Measurements from ENCODE around the gene KIF26B. TPM values are rescaled to one million over a fixed set of nuclear protein-coding genes. Genes with fewer than 3 reads are reported as not detected.

KIF26B gene
- total RNA-seq, 1 experiment from 2014 or later = 2.1 TPM

- DNase-seq (ENCODE audit: low spot score) = no peak
Measured at GRCh38 chr1:245132771-245133170, 22.0 kb upstream of the KIF26B start.

GRCh38 chr1:245133995-245134715, 20.6 kb upstream of the KIF26B start:
- DNase-seq (ENCODE audit: low spot score) = no peak

- DNase-seq (ENCODE audit: low spot score) = no peak
Measured at GRCh38 chr1:245142171-245142798, 12.5 kb upstream of the KIF26B start.

- no peak for DNase-seq (ENCODE audit: low spot score)
Measured at GRCh38 chr1:245142976-245143375, 11.8 kb upstream of the KIF26B start.

GRCh38 chr1:245143849-245144248, 10.9 kb upstream of the KIF26B start:
- DNase-seq (ENCODE audit: low spot score) = no peak

GRCh38 chr1:245148069-245148468, 6.7 kb upstream of the KIF26B start:
- DNase-seq (ENCODE audit: low spot score) = no peak

GRCh38 chr1:245148861-245149260, 5.9 kb upstream of the KIF26B start:
- no peak for DNase-seq (ENCODE audit: low spot score)

GRCh38 chr1:245153081-245153551, 1.7 kb upstream of the KIF26B start:
- peak; percentile 70 for DNase-seq (ENCODE audit: low spot score)

- peak; percentile 21 for DNase-seq (ENCODE audit: low spot score)
Measured at GRCh38 chr1:245153552-245154428, 995 bp upstream of the KIF26B start.

- DNase-seq (ENCODE audit: low spot score) = no peak
Measured at GRCh38 chr1:245155272-245156040, 671 bp downstream of the KIF26B start.

GRCh38 chr1:245156041-245156735, 1.4 kb downstream of the KIF26B start:
- DNase-seq (ENCODE audit: low spot score) = peak; percentile 69

GRCh38 chr1:245156736-245157505, 2.1 kb downstream of the KIF26B start:
- no peak for DNase-seq (ENCODE audit: low spot score)

GRCh38 chr1:245158913-245159312, 4.1 kb downstream of the KIF26B start:
- no peak for DNase-seq (ENCODE audit: low spot score)

GRCh38 chr1:245160288-245160687, 5.5 kb downstream of the KIF26B start:
- DNase-seq (ENCODE audit: low spot score) = no peak

- DNase-seq (ENCODE audit: low spot score) = no peak
Measured at GRCh38 chr1:245160741-245161400, 6.1 kb downstream of the KIF26B start.

GRCh38 chr1:245161866-245162265, 7.1 kb downstream of the KIF26B start:
- no peak for DNase-seq (ENCODE audit: low spot score)

- DNase-seq (ENCODE audit: low spot score) = no peak
Measured at GRCh38 chr1:245166471-245166885, 11.7 kb downstream of the KIF26B start.

- no peak for DNase-seq (ENCODE audit: low spot score)
Measured at GRCh38 chr1:245168086-245168485, 13.3 kb downstream of the KIF26B start.

GRCh38 chr1:245168906-245169305, 14.1 kb downstream of the KIF26B start:
- no peak for DNase-seq (ENCODE audit: low spot score)

- peak; percentile 25 for DNase-seq (ENCODE audit: low spot score)
Measured at GRCh38 chr1:245169376-245169775, 14.6 kb downstream of the KIF26B start.
